GM23338 (cell line): ENCODE data around the gene PRR33. TPM values are rescaled to one million over a fixed set of nuclear protein-coding genes. Genes with fewer than 3 reads are reported as not detected.

Experiments
- ATAC-seq: fragments of 200-7000 bp; cut with Tn5 transposase; 3 replicates; pipeline ENCODE4 v1.9.1; 2020
- DNase-seq: peaks from one replicate; pipeline ENCODE4 v3.0.0-alpha.2; 2015; ENCODE audit warnings: low spot score
- H2AFZ ChIP-seq: fragments of 200-600 bp; sonication (generic); 2 replicates; pipeline ENCODE4 v1.8.0; 2016; ENCODE audit warnings: antibody characterized with exemption, mild to moderate bottlenecking, moderate library complexity
- H3F3A ChIP-seq: fragments of 200-600 bp; sonication (generic); replicated peaks from 2 replicates; pipeline ENCODE4 v1.8.0; 2017; ENCODE audit warnings: antibody characterized with exemption, mixed run types, low read depth
- H3K27ac ChIP-seq: fragments of 200-600 bp; sonication (generic); 2 replicates; pipeline ENCODE4 v1.6.1; 2016; ENCODE audit warnings: low read depth
- H3K27me3 ChIP-seq: fragments of 200-600 bp; sonication (generic); 2 replicates; pipeline ENCODE4 v1.8.0; 2016; ENCODE audit warnings: mild to moderate bottlenecking, mixed run types, moderate library complexity; ENCODE audit not compliant: insufficient read depth
- H3K36me3 ChIP-seq: fragments of 200-600 bp; sonication (generic); 2 replicates; pipeline ENCODE4 v1.8.0; 2016; ENCODE audit warnings: mild to moderate bottlenecking; ENCODE audit not compliant: insufficient read depth
- H3K4me1 ChIP-seq: fragments of 200-600 bp; sonication (generic); 2 replicates; pipeline ENCODE4 v1.8.0; 2016; ENCODE audit warnings: mild to moderate bottlenecking, moderate library complexity; ENCODE audit not compliant: insufficient read depth
- H3K4me2 ChIP-seq: fragments of 200-600 bp; sonication (generic); 2 replicates; pipeline ENCODE4 v1.7.1; 2017; ENCODE audit warnings: mixed run types
- H3K4me3 ChIP-seq: fragments of 200-600 bp; sonication (generic); 2 replicates; pipeline ENCODE4 v1.6.1; 2016; ENCODE audit warnings: mixed run types
- H3K79me2 ChIP-seq: fragments of 200-600 bp; sonication (generic); replicated peaks from 2 replicates; pipeline ENCODE4 v1.8.0; 2017; ENCODE audit warnings: mild to moderate bottlenecking; ENCODE audit not compliant: insufficient read depth
- H3K9me2 ChIP-seq: fragments of 200-600 bp; sonication (generic); 2 replicates; pipeline ENCODE4 v1.8.0; 2017; ENCODE audit not compliant: insufficient read depth
- H4K20me1 ChIP-seq: fragments of 200-600 bp; sonication (generic); replicated peaks from 2 replicates; pipeline ENCODE4 v1.8.0; 2017; ENCODE audit warnings: mild to moderate bottlenecking; ENCODE audit not compliant: insufficient read depth
- H3K27ac Mint-ChIP-seq: 2 replicates; pipeline ENCODE4 v1.8.0; 2020; ENCODE audit warnings: inconsistent platforms, mild to moderate bottlenecking, moderate library complexity, mixed read lengths
- H3K27me3 Mint-ChIP-seq: 3 replicates; pipeline ENCODE4 v1.8.0; 2022; ENCODE audit warnings: low read depth, mild to moderate bottlenecking, moderate library complexity, mixed read lengths, inconsistent platforms; ENCODE audit not compliant: insufficient read depth, poor library complexity
- H3K36me3 Mint-ChIP-seq: 3 replicates; pipeline ENCODE4 v1.8.0; 2021; ENCODE audit warnings: low read depth, mild to moderate bottlenecking, inconsistent platforms, moderate library complexity, mixed read lengths
- H3K4me1 Mint-ChIP-seq: 3 replicates; pipeline ENCODE4 v1.8.0; 2020; ENCODE audit warnings: mild to moderate bottlenecking, inconsistent platforms, mixed read lengths
- H3K4me3 Mint-ChIP-seq: 3 replicates; pipeline ENCODE4 v1.8.0; 2021; ENCODE audit warnings: moderate library complexity, mild to moderate bottlenecking, inconsistent platforms, mixed read lengths
- H3K9me3 Mint-ChIP-seq: 3 replicates; pipeline ENCODE4 v1.8.0; 2020; ENCODE audit warnings: moderate library complexity, mild to moderate bottlenecking, inconsistent platforms, mixed read lengths
- CREB1 ChIP-seq: fragments of 250-450 bp; sonication (Bioruptor Pico); IDR thresholded peaks from 2 replicates; pipeline ENCODE4 v1.5.0; 2020; ENCODE audit warnings: low read depth, mild to moderate bottlenecking, moderate library complexity
- EZH2 ChIP-seq: fragments of 200-600 bp; sonication (generic); IDR thresholded peaks from one replicate; pipeline ENCODE4 v1.8.0; 2017; ENCODE audit warnings: antibody characterized with exemption, mild to moderate bottlenecking, low read depth; ENCODE audit not compliant: unreplicated experiment
- JUNB ChIP-seq: IDR thresholded peaks from one replicate; pipeline ENCODE4 v1.6.1; 2016; ENCODE audit warnings: antibody characterized with exemption; ENCODE audit not compliant: unreplicated experiment
- NANOG ChIP-seq: IDR thresholded peaks from 2 replicates; pipeline ENCODE4 v1.6.1; 2016; ENCODE audit warnings: antibody characterized with exemption, borderline replicate concordance
- POLR2AphosphoS5 ChIP-seq: IDR thresholded peaks from 2 replicates; pipeline ENCODE4 v1.6.1; 2016; ENCODE audit warnings: antibody characterized with exemption, low read depth
- STAT1 ChIP-seq: IDR thresholded peaks from one replicate; pipeline ENCODE4 v1.6.1; 2016; ENCODE audit warnings: antibody characterized with exemption; ENCODE audit not compliant: unreplicated experiment
- ZNF114 ChIP-seq: fragments of 250-450 bp; sonication (Bioruptor Pico); IDR thresholded peaks from 2 replicates; pipeline ENCODE4 v1.5.0; 2020; ENCODE audit warnings: mild to moderate bottlenecking, moderate library complexity
- ZNF331 ChIP-seq: fragments of 250-450 bp; sonication (Bioruptor Pico); IDR thresholded peaks from 2 replicates; pipeline ENCODE4 v1.5.0; 2020; ENCODE audit warnings: low read depth, mild to moderate bottlenecking, moderate library complexity
- ZNF462 ChIP-seq: fragments of 250-450 bp; sonication (Bioruptor Pico); IDR thresholded peaks from 2 replicates; pipeline ENCODE4 v1.5.0; 2020; ENCODE audit warnings: mild to moderate bottlenecking, moderate library complexity
- polyA plus RNA-seq: library from polyadenylated mRNA; unstranded; fragments of >200 nt; fragmentation: Nextera tagmentation; extraction: Ambion mirVana; gene quantifications from 2 replicates; pipeline ENCODE4 v1.2.1, GENCODE V29; 2016
- total RNA-seq: library from RNA; depleted of rRNA; stranded (reverse); fragments of >200 nt; shearing (Covaris generic); gene quantifications from 2 replicates; pipeline ENCODE4 v1.2.3, GENCODE V29; 2014
- TF ChIP-seq, protein P1 (sequence below), 2 experiments: fragments of 200-600 bp in 1 of 2; sonication (generic) in 1 of 2; conservative IDR thresholded peaks; 2 replicates each; pipeline versions ENCODE4 v1.5.1 to v1.6.1; 2016 to 2017; ENCODE audit warnings: antibody characterized with exemption in 2 of 2, low read depth in 2 of 2, mild to moderate bottlenecking in 2 of 2, moderate library complexity in 1 of 2

Gene PRR33
- total and polyA plus RNA-seq, 2 experiments from 2014 or later, result not detected

- no peaks in the 10 kb centered on the region for H4K20me1 ChIP-seq
- H3K36me3 ChIP-seq, result no peaks in the 10 kb centered on the region
- H3K4me1 ChIP-seq, result no peaks in the 10 kb centered on the region
- H3K27ac ChIP-seq, result no peak overlapping the region
- H3K27me3 ChIP-seq, result no peaks in the 10 kb centered on the region
- H3K4me3 Mint-ChIP-seq, result no peak overlapping the region
- H2AFZ ChIP-seq, result no peak overlapping the region
- DNase-seq (no peak), ATAC-seq (no peak)
- no peaks in the 10 kb centered on the region for H3K9me2 ChIP-seq
- no peaks in the 10 kb centered on the region; the same call in 2 of the 3 replicates for H3K4me1 Mint-ChIP-seq
- H3K27me3 Mint-ChIP-seq, result peaks cover 5% of the 10 kb centered on the region
- no peak overlapping the region for H3K4me2 ChIP-seq
- H3F3A ChIP-seq, result no peaks in the 10 kb centered on the region
- TF ChIP-seq ZNF331, result no peak
- no peak for TF ChIP-seq ZNF462 (CRISPR knock-in tag)
- no peak for TF ChIP-seq JUNB
- TF ChIP-seq, protein P1, sequence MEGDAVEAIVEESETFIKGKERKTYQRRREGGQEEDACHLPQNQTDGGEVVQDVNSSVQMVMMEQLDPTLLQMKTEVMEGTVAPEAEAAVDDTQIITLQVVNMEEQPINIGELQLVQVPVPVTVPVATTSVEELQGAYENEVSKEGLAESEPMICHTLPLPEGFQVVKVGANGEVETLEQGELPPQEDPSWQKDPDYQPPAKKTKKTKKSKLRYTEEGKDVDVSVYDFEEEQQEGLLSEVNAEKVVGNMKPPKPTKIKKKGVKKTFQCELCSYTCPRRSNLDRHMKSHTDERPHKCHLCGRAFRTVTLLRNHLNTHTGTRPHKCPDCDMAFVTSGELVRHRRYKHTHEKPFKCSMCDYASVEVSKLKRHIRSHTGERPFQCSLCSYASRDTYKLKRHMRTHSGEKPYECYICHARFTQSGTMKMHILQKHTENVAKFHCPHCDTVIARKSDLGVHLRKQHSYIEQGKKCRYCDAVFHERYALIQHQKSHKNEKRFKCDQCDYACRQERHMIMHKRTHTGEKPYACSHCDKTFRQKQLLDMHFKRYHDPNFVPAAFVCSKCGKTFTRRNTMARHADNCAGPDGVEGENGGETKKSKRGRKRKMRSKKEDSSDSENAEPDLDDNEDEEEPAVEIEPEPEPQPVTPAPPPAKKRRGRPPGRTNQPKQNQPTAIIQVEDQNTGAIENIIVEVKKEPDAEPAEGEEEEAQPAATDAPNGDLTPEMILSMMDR (conservative IDR thresholded peaks at IDR 0.05; ENCODE audit: low read depth in 2 of 2), result no peak
- TF ChIP-seq STAT1, result no peak
- TF ChIP-seq NANOG, result no peak
- no peak for TF ChIP-seq POLR2AphosphoS5
- no peak for TF ChIP-seq EZH2
- no peak for TF ChIP-seq CREB1 (CRISPR knock-in tag)
- no peak for TF ChIP-seq ZNF114 (CRISPR knock-in tag)
- H3K27ac Mint-ChIP-seq, result no peak overlapping the region
- H3K79me2 ChIP-seq, result no peaks in the 10 kb centered on the region
- no peak overlapping the region for H3K4me3 ChIP-seq
- no peaks in the 10 kb centered on the region for H3K9me3 Mint-ChIP-seq
- H3K36me3 Mint-ChIP-seq, result no peaks in the 10 kb centered on the region
Observed at GRCh38 chr11:1878137-1879031, 13.3 kb downstream of the PRR33 start.
